HepG2 (cell line): ENCODE data around the gene ZNF669. TPM values are rescaled to one million over a fixed set of nuclear protein-coding genes. Genes with fewer than 3 reads are reported as not detected.

Source experiments
- CENPT ChIP-seq: sonication (generic); formaldehyde crosslinking; IDR thresholded peaks from 2 replicates; pipeline ENCODE4 v1.8.0; 2022; ENCODE audit warnings: low read depth, mild to moderate bottlenecking, moderate library complexity, missing genetic modification reagents
- DBP ChIP-seq: sonication (generic); formaldehyde crosslinking; IDR thresholded peaks from 2 replicates; pipeline ENCODE4 v1.4.0; 2020; ENCODE audit warnings: missing genetic modification reagents; ENCODE audit errors: not compliant biosample characterization
- HNF1B ChIP-seq: sonication (generic); formaldehyde crosslinking; IDR thresholded peaks from 2 replicates; pipeline ENCODE4 v1.5.1; 2020; ENCODE audit warnings: mild to moderate bottlenecking, moderate library complexity, missing genetic modification reagents
- KDM5A ChIP-seq: fragments of 200-600 bp; sonication (generic); IDR thresholded peaks from 2 replicates; pipeline ENCODE4 v1.7.0; 2018; ENCODE audit warnings: antibody characterized with exemption, mild to moderate bottlenecking, low read length, borderline replicate concordance
- MED1 ChIP-seq: sonication (generic); formaldehyde crosslinking; IDR thresholded peaks from 2 replicates; pipeline ENCODE4 v1.4.0; 2020; ENCODE audit warnings: missing genetic modification reagents
- NFIB ChIP-seq: sonication (generic); formaldehyde crosslinking; IDR thresholded peaks from 2 replicates; pipeline ENCODE4 v1.9.0; 2021; ENCODE audit warnings: missing genetic modification reagents, mild to moderate bottlenecking, borderline replicate concordance
- RFXAP ChIP-seq: sonication (generic); formaldehyde crosslinking; IDR thresholded peaks from 2 replicates; pipeline ENCODE4 v1.4.0; 2020; ENCODE audit warnings: missing genetic modification reagents, borderline replicate concordance
- SP4 ChIP-seq: sonication (generic); formaldehyde crosslinking; IDR thresholded peaks from 2 replicates; pipeline ENCODE4 v1.8.1; 2023; ENCODE audit warnings: mild to moderate bottlenecking, missing genetic modification reagents
- SRY ChIP-seq: sonication (generic); formaldehyde crosslinking; IDR thresholded peaks from 2 replicates; pipeline ENCODE4 v1.8.0; 2022; ENCODE audit warnings: mild to moderate bottlenecking, missing genetic modification reagents
- ZBTB40 ChIP-seq, 2 experiments: fragments of 450-650 bp in 1 of 2; sonication (generic) in 1 of 2; formaldehyde crosslinking in 1 of 2; IDR thresholded peaks; 2 replicates each; pipeline versions ENCODE4 v1.6.1 to v1.8.0; 2016 to 2022; ENCODE audit warnings: antibody characterized with exemption in 1 of 2, mild to moderate bottlenecking in 1 of 2, missing genetic modification reagents in 1 of 2
- ZNF292 ChIP-seq: sonication (generic); formaldehyde crosslinking; IDR thresholded peaks from 2 replicates; pipeline ENCODE4 v1.8.1; 2022; ENCODE audit warnings: mild to moderate bottlenecking, low read depth, missing genetic modification reagents, borderline replicate concordance
- ZNF414 ChIP-seq: sonication (generic); formaldehyde crosslinking; IDR thresholded peaks from 2 replicates; pipeline ENCODE4 v1.5.0; 2020; ENCODE audit warnings: missing genetic modification reagents
- ZNF670 ChIP-seq: sonication (generic); formaldehyde crosslinking; IDR thresholded peaks from 2 replicates; pipeline ENCODE4 v1.8.0; 2022; ENCODE audit warnings: mild to moderate bottlenecking, missing genetic modification reagents, borderline replicate concordance
- polyA plus RNA-seq, 8 experiments: library from polyadenylated mRNA; depleted of rRNA in 3 of 8; stranded (reverse) in 7 of 8; unstranded in 1 of 8; fragments of >200 nt; fragmentation: Illumina TruSeq in 4 of 8; extraction: Trizol in 4 of 8; gene quantifications; 2 replicates each; pipeline versions ENCODE4 v1.2.1 to v1.2.3, GENCODE V29; 2011 to 2016; ENCODE audit warnings: low read depth in 4 of 8, missing spikeins in 1 of 8, mixed read lengths in 1 of 8; ENCODE audit not compliant: insufficient read depth in 1 of 8
- total RNA-seq, 5 experiments: library from RNA; depleted of rRNA; stranded (reverse); fragments of >200 nt; fragmentation: Illumina TruSeq; extraction: Trizol; gene quantifications; 2 replicates each; pipeline ENCODE4 v1.2.3, GENCODE V29; 2016; ENCODE audit warnings: low read depth in 1 of 5

ZNF669 gene
- total and polyA plus RNA-seq, 2 of the 13 experiments (the other 11 are each of a cell fraction or from before 2014, with no cell fraction given) = 3.1 to 14.6 TPM

GRCh38 chr1:247111700-247112478 lies 7.7 kb upstream of the ZNF669 start (continued):
- no peak for TF ChIP-seq HNF1B (CRISPR knock-in tag)
- TF ChIP-seq ZBTB40 (IDR thresholded peaks at IDR 0.05) = no peak
- peak; percentile 12; the same call in 1 of the 2 replicates for TF ChIP-seq ZBTB40 (CRISPR knock-in tag; IDR thresholded peaks at IDR 0.05)
- TF ChIP-seq SRY (CRISPR knock-in tag) = peak; percentile 87; the same call in 1 of the 2 replicates
- no peak for TF ChIP-seq DBP (CRISPR knock-in tag)
- TF ChIP-seq MED1 (CRISPR knock-in tag) = peak; percentile 60
- TF ChIP-seq RFXAP (CRISPR knock-in tag) = peak; percentile 21; the same call in 1 of the 2 replicates
- TF ChIP-seq ZNF670 (CRISPR knock-in tag) = no peak; the same call in 1 of the 2 replicates
- no peak for TF ChIP-seq NFIB (CRISPR knock-in tag)
- TF ChIP-seq ZNF414 (CRISPR knock-in tag) = 0 out of 2 replicates have a peak, but pooled peaks have one; percentile 55
- TF ChIP-seq KDM5A = peak; percentile 42; the same call in 1 of the 2 replicates
- peak; percentile 59 for TF ChIP-seq ZNF292 (CRISPR knock-in tag)
- TF ChIP-seq SP4 (CRISPR knock-in tag) = peak; percentile 57; the same call in 1 of the 2 replicates
- no peak for TF ChIP-seq CENPT (CRISPR knock-in tag)
